Cerebellar nuclear complex (tissue), 1 donor: ENCODE data around the gene BMP2.

Experiments
- DNase-seq, 2 experiments: peaks; one replicate each; lab custom pipeline; 2025; lab: John Stamatoyannopoulos, UW

BMP2 gene

GRCh38 chr20:6768228-6769140, 998 bp downstream of the BMP2 start:
- DNase-seq: no peak

DNA sequence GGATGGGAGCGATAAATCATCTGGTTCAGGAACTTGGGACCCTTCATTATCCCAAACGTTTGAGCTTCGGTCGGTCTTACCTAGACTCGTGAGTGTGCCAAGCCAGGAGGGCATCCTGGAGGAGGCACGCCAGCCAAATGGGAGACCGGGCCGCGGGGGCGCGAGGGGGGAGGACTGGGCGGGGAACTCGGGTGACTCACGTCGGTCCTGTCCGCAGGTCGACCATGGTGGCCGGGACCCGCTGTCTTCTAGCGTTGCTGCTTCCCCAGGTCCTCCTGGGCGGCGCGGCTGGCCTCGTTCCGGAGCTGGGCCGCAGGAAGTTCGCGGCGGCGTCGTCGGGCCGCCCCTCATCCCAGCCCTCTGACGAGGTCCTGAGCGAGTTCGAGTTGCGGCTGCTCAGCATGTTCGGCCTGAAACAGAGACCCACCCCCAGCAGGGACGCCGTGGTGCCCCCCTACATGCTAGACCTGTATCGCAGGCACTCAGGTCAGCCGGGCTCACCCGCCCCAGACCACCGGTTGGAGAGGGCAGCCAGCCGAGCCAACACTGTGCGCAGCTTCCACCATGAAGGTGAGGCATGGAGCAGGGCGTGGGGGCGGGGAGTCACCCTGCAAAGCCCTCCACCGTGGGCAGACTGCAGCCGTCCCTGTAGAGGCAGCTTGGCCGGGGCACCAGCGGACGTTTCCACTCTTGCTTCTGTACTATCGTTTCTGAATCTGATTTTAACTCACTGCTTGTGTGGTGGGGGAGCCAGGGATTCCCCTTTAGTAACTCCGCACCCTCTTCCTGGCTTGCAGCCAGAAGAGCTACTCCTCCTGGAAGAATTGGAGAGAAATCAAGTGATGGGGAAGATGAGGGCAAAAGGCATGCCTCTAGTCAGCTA, 2.7 kb downstream of the BMP2 start:
- DNase-seq: no peak

- no peak for DNase-seq
These were observed 3.3 kb downstream of the BMP2 start for GRCh38 chr20:6770786-6771100.

DNA sequence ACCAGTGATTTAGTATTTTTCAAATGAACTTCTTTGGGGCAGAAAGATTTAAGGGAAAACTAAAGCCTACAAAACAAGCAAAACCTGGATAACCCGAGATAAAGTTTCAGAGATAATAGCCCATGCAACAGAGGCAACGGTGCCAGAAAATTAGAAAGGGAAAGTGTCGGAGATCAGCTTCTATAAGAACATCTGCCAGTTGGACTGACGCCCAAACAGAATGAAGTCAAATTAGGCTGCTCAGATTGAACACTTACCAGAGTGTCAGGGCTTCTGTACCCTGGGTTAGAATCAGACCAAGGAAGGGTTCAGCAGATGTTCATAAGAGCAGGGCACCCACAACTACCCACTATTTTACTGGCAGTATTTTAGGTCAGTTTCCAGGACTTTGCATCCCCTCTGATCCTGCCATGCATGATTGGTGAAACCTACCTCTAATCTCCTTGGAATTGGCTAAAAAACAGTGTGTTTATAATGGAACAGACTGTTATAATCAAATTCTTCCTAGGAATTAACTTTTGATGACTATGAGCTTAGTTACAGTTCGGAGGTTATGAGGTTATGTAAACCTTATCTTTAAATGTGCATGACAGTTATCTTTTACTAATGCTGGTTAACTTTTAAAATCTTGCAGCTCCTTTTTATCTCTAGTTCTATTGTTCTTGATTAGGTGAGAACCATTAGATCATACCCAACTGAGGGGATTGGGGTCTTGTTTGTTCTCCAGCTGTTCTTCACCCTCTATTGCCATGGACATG, 13.1 kb downstream of the BMP2 start:
- DNase-seq: no peak

DNA sequence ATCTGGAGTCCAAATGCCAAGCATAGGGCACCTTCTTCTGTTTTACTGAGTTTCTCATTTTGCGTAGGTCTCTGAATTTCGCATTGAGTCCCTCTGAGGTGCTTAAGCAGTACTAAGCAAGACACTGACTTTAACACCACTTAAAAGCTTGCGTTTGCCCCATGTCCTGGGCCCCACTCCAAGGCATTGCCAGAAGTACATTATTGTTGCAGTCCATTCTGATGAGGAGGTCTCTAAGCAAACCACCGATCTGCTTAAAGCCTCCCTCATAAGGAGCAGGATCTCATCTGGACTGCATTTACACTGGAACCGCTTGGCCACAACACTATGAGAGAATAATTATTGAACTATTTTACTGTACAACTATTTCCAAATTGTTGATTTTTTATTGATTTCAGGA, 16.3 kb downstream of the BMP2 start:
- DNase-seq: no peak

DNA sequence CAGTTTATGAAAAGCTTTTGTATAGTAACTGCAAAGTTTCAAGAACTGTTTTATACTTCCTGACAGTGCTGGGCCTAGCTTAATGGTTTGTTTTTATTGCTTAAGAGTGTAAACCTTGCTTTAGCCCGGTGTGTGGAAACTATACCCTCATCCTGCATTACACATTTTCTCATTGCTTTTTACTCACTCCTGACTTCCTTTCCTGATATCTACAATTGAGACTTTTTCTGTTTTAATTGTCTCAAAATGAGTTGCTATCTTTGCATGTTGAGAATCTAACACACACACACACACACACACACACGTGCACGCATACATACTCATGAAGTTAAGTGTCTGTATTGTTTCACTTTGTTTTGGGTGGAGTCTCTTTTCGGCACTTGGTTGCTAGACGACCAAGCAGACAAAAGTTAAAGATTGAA, 16.7 kb downstream of the BMP2 start:
- DNase-seq: no peak

DNA sequence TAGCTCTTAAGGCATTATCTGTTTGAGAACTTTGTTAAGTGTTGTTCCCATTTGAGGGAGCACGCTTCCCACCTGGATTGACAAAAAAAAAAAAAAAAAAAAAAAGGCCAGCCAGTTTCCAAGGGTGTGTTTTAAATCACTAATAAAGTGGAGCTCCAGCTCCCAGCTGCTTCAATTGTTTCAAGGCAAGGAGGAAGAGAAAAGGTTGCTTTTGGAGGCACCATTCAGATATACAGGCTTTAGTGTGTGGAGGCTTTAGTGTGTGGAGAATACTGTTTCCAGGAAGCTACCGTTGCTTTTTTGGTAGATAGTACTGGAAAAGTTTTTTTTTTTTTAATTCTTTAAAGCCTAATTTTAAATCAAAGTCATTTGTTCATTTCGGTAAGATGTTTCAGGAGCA, 17.3 kb downstream of the BMP2 start:
- DNase-seq: no peak

- no peak for DNase-seq
These were observed 19.1 kb downstream of the BMP2 start for GRCh38 chr20:6786548-6786947.

DNA sequence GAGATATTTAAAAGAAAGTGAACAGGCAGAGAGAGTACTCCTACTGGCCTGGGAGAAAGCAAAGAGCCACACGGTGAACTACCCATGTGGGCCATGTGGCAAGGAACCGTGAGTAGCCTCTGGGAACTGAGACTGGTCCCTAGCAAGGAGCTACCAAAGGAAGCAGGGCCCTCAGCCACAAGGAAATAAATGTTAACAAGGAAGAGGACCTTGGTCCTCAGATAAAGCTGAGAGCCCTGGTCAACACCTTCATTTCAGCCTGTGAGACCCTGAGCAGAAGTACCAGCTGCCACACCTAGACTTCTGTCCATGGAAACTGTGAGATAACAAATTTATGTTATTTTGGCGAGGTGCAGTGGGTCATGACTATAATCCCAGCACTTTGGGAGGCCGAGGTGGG, 25.3 kb downstream of the BMP2 start:
- DNase-seq: no peak

GRCh38 chr20:6802227-6802626, 34.7 kb downstream of the BMP2 start:
- DNase-seq: no peak

DNA sequence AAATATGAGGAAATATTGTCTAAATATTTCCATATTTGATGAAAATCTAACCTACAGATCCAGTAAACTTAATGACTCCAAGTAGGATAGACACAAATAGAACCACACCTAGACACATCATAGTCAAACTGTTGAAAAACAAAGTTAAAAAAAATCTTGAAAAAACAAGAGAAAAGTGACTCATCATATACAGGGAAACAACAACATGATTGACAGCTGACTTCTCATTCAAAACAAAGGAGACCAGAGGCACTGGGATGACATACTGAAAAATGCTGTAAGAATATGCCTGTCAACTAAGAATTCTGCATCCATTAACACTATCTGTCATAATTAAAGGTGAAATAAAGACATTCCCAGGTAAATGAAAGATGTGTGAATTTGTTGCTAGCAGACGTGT, 38.8 kb downstream of the BMP2 start:
- DNase-seq: no peak

DNA sequence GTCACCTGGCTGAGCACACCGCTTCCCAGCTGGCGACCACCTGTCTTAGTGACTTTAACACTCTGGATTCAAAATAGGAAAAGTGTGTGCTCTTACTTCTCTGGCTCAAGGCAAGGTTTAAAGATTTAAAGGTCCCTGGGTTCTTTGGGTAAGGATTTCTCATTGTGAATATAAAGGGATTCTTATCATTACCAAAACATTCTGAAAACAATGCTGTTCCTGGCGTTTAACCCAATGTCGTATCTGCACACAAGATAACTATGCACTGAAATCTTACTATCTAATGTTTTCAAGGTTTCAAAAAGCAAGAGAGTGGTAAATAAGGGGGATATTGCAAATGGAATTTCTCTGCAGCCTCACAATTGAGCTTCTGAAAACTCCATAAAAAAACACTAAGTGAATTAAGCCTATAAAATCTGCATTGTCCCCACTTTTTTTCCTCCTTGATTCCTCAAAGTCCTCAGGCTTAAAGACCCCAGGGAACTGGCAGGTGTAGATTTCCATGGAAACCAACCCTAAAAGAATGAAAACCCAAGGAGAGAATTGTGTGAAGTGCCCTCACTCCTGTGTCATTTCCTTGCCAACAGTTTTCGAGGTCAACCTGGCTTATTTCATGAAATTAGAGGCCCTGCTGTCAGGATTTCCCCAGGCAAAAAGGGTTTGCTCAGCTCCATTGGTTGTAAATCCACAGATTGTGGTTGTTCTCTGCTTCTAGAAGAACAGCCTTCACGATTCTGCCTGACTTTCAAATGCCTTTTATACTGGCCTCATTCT, 44.0 kb downstream of the BMP2 start:
- no peak for DNase-seq

DNA sequence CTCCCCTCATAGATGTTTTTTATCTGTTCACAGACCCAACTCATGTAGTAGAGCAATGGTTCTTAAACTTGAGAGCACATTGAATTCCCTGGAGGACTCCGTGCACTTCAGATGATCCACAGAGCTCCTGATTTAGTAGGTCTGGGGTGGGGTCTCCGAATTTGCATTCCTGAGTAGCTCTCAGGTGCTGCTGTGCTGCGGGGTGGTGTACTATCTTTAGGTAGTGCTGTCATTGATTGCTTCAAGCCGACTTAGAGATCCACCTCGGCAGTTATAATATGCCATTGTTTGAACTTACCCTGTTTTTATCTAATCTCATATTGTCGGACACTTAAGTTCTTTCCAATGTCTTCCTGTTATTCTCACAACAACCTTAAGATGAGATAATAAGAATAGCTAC, 45.0 kb downstream of the BMP2 start:
- no peak for DNase-seq

DNA sequence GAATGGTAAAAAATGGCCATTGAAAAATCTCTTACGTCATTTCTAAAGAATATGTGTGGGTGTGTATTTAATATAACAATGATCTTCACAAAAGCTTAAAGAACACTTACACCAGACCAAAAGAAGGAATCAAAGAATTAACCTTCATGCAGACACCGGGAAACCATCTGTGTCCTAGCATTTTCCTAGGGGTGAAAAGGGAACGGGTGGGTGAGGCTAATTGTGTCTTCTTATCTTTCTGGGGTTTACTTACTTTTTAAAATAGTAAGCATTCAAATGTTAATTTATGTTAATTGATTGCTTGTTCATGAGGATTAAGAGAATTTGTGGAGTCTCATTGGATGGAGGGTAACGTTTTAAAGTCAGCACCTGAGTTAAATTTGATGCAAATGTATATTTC, 47.5 kb downstream of the BMP2 start:
- DNase-seq: no peak

DNA sequence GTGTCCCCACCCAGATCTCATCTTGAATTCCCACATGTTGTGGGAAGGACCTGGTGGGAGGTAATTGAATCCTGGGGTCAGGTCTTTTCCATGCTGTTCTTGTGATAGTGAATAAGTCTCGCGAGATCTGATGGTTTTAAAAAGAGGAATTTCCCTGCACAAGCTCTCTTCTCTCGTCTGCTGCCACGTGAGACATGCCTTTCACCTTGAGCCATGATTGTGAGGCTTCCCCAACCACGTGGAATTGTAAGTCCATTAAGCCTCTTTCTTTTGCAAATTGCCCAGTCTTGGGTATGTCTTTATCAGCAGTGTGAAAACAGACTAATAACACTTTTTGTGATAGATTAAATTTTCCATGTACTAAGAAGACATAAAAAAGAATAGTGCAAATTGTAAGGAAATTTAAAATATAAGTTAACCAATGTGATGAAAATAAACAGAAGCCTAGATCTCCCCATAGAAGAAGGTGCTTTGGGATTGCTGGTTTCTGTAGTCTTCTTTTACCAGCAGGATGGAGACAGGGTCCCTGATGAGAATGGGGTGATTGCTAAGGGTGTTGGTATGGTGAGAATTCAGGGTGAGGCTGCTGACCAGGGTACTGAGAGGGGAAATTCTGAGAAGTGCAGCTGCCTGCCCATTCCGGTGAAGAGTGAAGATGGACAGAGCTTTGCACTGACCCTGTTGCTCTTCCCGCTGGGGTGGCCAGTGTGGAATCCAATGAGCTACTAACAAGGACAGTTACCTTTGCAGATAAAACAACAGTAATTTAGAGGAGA, 50.7 kb downstream of the BMP2 start:
- DNase-seq: no peak

DNA sequence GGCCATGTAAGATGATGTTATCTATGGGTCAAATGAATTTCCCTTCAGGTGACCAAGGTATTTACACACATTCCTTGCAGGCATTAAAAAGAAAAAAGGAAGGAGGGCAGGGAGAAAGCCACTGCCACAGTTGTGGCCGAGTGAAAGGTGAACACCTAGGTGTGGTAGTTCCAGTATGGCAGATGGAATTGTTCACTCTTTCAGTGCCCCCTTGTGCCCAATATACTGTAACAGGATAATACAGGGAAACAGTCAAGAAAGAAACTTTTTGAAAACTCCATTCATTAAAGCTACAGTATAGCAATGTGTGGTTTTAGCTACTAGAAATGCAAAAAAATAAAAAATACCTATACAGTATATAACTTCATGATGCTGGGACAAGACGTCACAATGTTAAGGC, 52.1 kb downstream of the BMP2 start:
- no peak for DNase-seq

DNA sequence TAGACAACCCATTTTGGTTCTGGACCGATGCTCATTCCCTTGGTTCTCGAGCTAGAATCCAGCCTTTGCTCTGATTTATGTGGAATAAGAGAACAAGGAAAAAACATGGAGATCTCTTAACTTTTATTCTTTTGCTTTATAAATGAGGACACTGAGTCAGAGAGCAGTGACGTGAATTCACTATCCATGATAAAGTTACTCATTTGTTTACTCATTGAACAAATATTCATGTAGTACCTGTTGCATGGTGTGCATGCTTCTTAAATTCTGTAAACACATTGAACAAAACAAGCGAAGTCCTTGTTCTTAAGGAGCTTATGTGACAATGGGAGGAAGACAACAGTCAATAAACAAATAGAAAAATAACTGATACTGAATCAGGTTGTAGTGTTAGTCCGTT, 56.9 kb downstream of the BMP2 start:
- no peak for DNase-seq

- no peak for DNase-seq
These were observed 60.0 kb downstream of the BMP2 start for GRCh38 chr20:6827472-6827871.

DNA sequence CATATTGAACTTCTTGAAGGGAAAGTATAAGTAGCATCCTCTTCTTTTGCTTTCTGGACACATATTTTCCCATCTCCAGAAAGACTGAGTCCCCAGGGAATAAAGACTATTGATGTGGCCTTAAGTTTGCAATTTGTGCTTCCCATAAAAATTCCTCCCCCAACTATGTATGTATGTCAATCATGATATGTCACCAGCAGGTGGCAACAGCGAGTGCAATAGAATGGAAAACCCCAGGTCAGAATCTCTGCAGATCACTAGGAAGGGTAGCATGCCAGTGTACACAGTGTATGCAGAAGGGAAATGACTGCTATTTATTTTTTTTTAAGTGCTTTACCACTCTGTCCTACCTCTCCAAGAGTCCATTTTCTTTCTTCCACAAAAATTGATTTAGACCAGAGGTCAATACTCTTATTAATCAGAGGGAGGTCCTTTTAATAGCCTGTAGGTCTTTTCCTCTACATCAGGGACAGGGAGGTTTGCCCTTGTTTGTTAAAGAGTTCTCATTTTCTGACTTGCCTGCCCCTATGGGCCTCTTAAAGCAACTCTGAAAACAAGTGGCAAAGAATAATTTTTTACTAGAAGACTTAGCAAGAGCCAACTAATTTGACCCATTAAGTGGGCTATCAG, 61.4 kb downstream of the BMP2 start:
- no peak for DNase-seq

GRCh38 chr20:6829510-6830116, 62.1 kb downstream of the BMP2 start:
- DNase-seq: no peak
